Lower leg skin (tissue), 3 donors: ENCODE results near the gene MAP1LC3C.

Experiments
- POLR2A ChIP-seq, 2 donors: fragments of 450-650 bp; IDR thresholded peaks; one replicate each; pipeline ENCODE4 v1.6.1; 2016 to 2017; ENCODE audit warnings: antibody characterized with exemption in 2 of 2, mild to moderate bottlenecking in 1 of 2, moderate library complexity in 1 of 2
- TF ChIP-seq, protein P1 (sequence below), 3 donors: fragments of 450-650 bp; IDR thresholded peaks; one replicate each; pipeline ENCODE4 v1.5.1; 2016; ENCODE audit warnings: antibody characterized with exemption in 3 of 3, mild to moderate bottlenecking in 3 of 3, moderate library complexity in 2 of 3

DNA sequence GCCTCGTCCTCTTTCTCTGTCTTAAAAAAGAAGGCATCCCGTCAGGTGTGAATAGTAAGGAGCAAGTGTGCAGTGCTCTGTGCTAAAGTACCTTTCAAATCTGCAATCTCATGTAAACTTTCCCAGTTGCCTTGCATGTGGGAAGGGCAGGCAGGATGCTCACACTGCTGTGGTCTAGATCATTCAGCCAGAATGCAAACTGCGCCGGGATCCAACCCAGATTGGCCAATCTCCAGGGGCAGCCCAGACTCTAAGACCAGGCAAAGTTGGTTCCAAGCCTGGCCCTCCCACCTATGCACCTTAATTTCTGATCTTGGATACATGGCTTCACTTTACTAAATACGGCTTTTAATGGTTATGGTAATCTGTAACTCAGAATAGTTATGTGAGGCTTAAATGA is 3.2 kb upstream of the MAP1LC3C start:
- TF ChIP-seq, protein P1, sequence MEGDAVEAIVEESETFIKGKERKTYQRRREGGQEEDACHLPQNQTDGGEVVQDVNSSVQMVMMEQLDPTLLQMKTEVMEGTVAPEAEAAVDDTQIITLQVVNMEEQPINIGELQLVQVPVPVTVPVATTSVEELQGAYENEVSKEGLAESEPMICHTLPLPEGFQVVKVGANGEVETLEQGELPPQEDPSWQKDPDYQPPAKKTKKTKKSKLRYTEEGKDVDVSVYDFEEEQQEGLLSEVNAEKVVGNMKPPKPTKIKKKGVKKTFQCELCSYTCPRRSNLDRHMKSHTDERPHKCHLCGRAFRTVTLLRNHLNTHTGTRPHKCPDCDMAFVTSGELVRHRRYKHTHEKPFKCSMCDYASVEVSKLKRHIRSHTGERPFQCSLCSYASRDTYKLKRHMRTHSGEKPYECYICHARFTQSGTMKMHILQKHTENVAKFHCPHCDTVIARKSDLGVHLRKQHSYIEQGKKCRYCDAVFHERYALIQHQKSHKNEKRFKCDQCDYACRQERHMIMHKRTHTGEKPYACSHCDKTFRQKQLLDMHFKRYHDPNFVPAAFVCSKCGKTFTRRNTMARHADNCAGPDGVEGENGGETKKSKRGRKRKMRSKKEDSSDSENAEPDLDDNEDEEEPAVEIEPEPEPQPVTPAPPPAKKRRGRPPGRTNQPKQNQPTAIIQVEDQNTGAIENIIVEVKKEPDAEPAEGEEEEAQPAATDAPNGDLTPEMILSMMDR (IDR thresholded peaks at IDR 0.05) = no peak
- TF ChIP-seq POLR2A (IDR thresholded peaks at IDR 0.05) = no peak
